ENCODE results near the gene UBIAD1.

DNA sequence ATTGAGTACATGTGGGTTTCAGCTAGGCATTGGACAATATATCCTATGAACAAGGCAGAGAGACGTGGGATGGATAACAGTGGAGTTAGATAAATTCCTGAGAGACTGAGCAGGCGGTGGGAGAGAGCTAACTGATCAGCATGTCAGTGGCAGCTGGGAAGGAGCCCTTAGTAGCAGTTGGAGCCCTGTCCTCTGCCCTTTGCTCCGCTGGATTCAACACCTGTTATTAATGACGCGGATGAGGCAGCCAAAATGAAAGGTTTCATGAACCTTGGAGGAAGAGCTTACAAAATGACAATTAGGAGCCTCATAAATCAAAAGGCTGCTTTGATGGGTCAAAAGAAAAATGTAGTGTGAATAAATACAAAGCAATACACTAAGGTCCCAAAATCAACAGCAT is 16.1 kb downstream of the UBIAD1 start:
- TF ChIP-seq, protein P1, sequence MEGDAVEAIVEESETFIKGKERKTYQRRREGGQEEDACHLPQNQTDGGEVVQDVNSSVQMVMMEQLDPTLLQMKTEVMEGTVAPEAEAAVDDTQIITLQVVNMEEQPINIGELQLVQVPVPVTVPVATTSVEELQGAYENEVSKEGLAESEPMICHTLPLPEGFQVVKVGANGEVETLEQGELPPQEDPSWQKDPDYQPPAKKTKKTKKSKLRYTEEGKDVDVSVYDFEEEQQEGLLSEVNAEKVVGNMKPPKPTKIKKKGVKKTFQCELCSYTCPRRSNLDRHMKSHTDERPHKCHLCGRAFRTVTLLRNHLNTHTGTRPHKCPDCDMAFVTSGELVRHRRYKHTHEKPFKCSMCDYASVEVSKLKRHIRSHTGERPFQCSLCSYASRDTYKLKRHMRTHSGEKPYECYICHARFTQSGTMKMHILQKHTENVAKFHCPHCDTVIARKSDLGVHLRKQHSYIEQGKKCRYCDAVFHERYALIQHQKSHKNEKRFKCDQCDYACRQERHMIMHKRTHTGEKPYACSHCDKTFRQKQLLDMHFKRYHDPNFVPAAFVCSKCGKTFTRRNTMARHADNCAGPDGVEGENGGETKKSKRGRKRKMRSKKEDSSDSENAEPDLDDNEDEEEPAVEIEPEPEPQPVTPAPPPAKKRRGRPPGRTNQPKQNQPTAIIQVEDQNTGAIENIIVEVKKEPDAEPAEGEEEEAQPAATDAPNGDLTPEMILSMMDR (IDR thresholded peaks at IDR 0.05): no peak
- no peak for TF ChIP-seq POLR2A (IDR thresholded peaks at IDR 0.05)

Measured in esophagus squamous epithelium (tissue), 4 donors.